K562 (cell line): ENCODE measurements around the gene TMEM86A.

ENCODE experiments used
- CXXC5 ChIP-seq: fragments of 250-450 bp; sonication (Bioruptor Pico); IDR thresholded peaks from 2 replicates; pipeline ENCODE4 v1.8.0; 2022; ENCODE audit warnings: inconsistent platforms, mild to moderate bottlenecking, moderate library complexity
- EP300 ChIP-seq: IDR thresholded peaks from 2 replicates; pipeline ENCODE4 v1.6.1; 2012; ENCODE audit warnings: low read length, improper control_type of control experiment
- FOXA1 ChIP-seq: fragments of 450-650 bp; IDR thresholded peaks from 2 replicates; pipeline ENCODE4 v1.6.1; 2016; ENCODE audit warnings: mild to moderate bottlenecking, borderline replicate concordance
- HDAC2 ChIP-seq: fragments of 450-650 bp; IDR thresholded peaks from 2 replicates; pipeline ENCODE4 v1.6.1; 2016; ENCODE audit warnings: mild to moderate bottlenecking
- NR2F6 ChIP-seq: fragments of 450-650 bp; formaldehyde crosslinking; IDR thresholded peaks from 2 replicates; pipeline ENCODE4 v1.4.0; 2020; ENCODE audit warnings: mild to moderate bottlenecking
- SIN3A ChIP-seq, 2 experiments: fragments of 150-350 bp in 1 of 2; IDR thresholded peaks; 2 replicates each; pipeline ENCODE4 v1.6.1; 2011 to 2016; ENCODE audit warnings: borderline replicate concordance in 2 of 2, low read depth in 2 of 2, low read length in 2 of 2, mild to moderate bottlenecking in 2 of 2, moderate library complexity in 2 of 2; ENCODE audit not compliant: control insufficient read depth in 1 of 2
- SIX5 ChIP-seq, 2 experiments: IDR thresholded peaks; 2 replicates each; pipeline ENCODE4 v1.6.1; 2011; ENCODE audit warnings: low read length in 2 of 2, borderline replicate concordance in 1 of 2, low read depth in 1 of 2, mild to moderate bottlenecking in 1 of 2, moderate library complexity in 1 of 2; ENCODE audit not compliant: insufficient read depth in 1 of 2
- ZNF408 ChIP-seq: fragments of 250-450 bp; sonication (Bioruptor Pico); IDR thresholded peaks from 2 replicates; pipeline ENCODE4 v1.4.0; 2020; ENCODE audit warnings: low read depth, mild to moderate bottlenecking, moderate library complexity
- TF ChIP-seq, protein P1 (sequence below): sonication (generic); formaldehyde crosslinking; IDR thresholded peaks from 2 replicates; pipeline ENCODE4 v1.8.1; 2023; ENCODE audit warnings: mild to moderate bottlenecking, missing genetic modification reagents
- TF ChIP-seq, protein P2 (sequence below): fragments of 250-450 bp; sonication (Bioruptor Pico); IDR thresholded peaks from 2 replicates; pipeline ENCODE4 v1.8.0; 2022; ENCODE audit warnings: moderate library complexity, mild to moderate bottlenecking, inconsistent platforms
- TF ChIP-seq, protein P3 (sequence below), 2 experiments: IDR thresholded peaks; 2 replicates each; pipeline ENCODE4 v1.6.1; 2012; ENCODE audit warnings: improper control_type of control experiment in 2 of 2, low read depth in 2 of 2, low read length in 2 of 2, borderline replicate concordance in 1 of 2
- TF ChIP-seq, protein P4 (sequence below): sonication (generic); formaldehyde crosslinking; IDR thresholded peaks from 2 replicates; pipeline ENCODE4 v1.8.0; 2023; ENCODE audit warnings: mild to moderate bottlenecking, missing genetic modification reagents
- TF ChIP-seq, protein P5 (sequence below), 2 experiments: IDR thresholded peaks; 2 replicates each; pipeline ENCODE4 v1.6.1; 2011; ENCODE audit warnings: borderline replicate concordance in 1 of 2, control low read depth in 1 of 2, low read depth in 1 of 2, low read length in 1 of 2, mild to moderate bottlenecking in 1 of 2, mixed read lengths in 1 of 2, moderate library complexity in 1 of 2; ENCODE audit not compliant: insufficient read depth in 1 of 2, insufficient read length in 1 of 2, poor library complexity in 1 of 2, severe bottlenecking in 1 of 2; ENCODE audit errors: extremely low read depth in 1 of 2

DNA sequence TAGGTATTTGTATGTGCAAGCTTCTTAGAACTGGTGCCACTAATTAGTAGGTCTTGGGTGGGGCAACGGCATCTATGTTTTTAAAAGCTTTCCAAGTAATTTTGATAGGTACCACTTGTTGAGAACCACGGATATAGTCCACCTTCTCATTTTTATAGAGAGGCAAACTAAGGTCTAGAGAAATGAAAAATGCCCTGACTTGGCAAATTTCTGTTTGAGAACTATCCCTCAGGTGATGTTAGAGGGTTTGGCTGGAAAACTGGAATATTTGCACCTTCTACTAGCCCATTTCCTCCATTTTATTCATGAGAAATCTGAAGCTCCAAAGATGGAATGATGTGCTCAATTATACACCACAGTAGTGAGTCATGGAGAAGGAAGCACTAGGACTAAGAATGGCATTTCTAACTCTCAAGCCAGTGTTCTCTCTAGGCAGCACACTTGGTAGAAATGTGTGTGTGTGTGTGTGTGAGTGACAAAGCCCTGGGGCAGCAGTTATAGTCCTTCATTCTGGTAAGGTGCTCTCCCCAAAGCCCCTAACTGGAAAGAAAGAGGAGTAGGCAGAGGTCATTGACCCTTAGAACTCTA is 1.8 kb upstream of the TMEM86A start:
- TF ChIP-seq CXXC5 (CRISPR knock-in tag) (no peak), FOXA1 (no peak), NR2F6 (CRISPR knock-in tag) (no peak), EP300 (no peak), SIX5 (IDR thresholded peaks at IDR 0.05; ENCODE audit: borderline replicate concordance in 1 of 2, insufficient read depth in 1 of 2, low read depth in 1 of 2, low read length in 2 of 2) (no peak), ZNF408 (CRISPR knock-in tag) (no peak), HDAC2 (no peak), SIN3A (IDR thresholded peaks at IDR 0.05; ENCODE audit: borderline replicate concordance in 2 of 2, control insufficient read depth in 1 of 2, low read depth in 2 of 2, low read length in 2 of 2) (no peak)
- TF ChIP-seq, protein P1, sequence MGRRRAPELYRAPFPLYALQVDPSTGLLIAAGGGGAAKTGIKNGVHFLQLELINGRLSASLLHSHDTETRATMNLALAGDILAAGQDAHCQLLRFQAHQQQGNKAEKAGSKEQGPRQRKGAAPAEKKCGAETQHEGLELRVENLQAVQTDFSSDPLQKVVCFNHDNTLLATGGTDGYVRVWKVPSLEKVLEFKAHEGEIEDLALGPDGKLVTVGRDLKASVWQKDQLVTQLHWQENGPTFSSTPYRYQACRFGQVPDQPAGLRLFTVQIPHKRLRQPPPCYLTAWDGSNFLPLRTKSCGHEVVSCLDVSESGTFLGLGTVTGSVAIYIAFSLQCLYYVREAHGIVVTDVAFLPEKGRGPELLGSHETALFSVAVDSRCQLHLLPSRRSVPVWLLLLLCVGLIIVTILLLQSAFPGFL (CRISPR knock-in tag), result no peak
- TF ChIP-seq, protein P2, sequence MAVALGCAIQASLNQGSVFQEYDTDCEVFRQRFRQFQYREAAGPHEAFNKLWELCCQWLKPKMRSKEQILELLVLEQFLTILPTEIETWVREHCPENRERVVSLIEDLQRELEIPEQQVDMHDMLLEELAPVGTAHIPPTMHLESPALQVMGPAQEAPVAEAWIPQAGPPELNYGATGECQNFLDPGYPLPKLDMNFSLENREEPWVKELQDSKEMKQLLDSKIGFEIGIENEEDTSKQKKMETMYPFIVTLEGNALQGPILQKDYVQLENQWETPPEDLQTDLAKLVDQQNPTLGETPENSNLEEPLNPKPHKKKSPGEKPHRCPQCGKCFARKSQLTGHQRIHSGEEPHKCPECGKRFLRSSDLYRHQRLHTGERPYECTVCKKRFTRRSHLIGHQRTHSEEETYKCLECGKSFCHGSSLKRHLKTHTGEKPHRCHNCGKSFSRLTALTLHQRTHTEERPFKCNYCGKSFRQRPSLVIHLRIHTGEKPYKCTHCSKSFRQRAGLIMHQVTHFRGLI (CRISPR knock-in tag), result no peak
- TF ChIP-seq, protein P3, sequence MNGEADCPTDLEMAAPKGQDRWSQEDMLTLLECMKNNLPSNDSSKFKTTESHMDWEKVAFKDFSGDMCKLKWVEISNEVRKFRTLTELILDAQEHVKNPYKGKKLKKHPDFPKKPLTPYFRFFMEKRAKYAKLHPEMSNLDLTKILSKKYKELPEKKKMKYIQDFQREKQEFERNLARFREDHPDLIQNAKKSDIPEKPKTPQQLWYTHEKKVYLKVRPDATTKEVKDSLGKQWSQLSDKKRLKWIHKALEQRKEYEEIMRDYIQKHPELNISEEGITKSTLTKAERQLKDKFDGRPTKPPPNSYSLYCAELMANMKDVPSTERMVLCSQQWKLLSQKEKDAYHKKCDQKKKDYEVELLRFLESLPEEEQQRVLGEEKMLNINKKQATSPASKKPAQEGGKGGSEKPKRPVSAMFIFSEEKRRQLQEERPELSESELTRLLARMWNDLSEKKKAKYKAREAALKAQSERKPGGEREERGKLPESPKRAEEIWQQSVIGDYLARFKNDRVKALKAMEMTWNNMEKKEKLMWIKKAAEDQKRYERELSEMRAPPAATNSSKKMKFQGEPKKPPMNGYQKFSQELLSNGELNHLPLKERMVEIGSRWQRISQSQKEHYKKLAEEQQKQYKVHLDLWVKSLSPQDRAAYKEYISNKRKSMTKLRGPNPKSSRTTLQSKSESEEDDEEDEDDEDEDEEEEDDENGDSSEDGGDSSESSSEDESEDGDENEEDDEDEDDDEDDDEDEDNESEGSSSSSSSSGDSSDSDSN (IDR thresholded peaks at IDR 0.05; ENCODE audit: borderline replicate concordance in 1 of 2, low read depth in 2 of 2, low read length in 2 of 2), result no peak
- TF ChIP-seq, protein P4, sequence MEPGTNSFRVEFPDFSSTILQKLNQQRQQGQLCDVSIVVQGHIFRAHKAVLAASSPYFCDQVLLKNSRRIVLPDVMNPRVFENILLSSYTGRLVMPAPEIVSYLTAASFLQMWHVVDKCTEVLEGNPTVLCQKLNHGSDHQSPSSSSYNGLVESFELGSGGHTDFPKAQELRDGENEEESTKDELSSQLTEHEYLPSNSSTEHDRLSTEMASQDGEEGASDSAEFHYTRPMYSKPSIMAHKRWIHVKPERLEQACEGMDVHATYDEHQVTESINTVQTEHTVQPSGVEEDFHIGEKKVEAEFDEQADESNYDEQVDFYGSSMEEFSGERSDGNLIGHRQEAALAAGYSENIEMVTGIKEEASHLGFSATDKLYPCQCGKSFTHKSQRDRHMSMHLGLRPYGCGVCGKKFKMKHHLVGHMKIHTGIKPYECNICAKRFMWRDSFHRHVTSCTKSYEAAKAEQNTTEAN (CRISPR knock-in tag), result no peak
- TF ChIP-seq, protein P5, sequence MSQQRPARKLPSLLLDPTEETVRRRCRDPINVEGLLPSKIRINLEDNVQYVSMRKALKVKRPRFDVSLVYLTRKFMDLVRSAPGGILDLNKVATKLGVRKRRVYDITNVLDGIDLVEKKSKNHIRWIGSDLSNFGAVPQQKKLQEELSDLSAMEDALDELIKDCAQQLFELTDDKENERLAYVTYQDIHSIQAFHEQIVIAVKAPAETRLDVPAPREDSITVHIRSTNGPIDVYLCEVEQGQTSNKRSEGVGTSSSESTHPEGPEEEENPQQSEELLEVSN (IDR thresholded peaks at IDR 0.05; ENCODE audit: borderline replicate concordance in 1 of 2, extremely low read depth in 1 of 2, insufficient read depth in 1 of 2, insufficient read length in 1 of 2, low read depth in 1 of 2, low read length in 1 of 2, poor library complexity in 1 of 2, severe bottlenecking in 1 of 2), result no peak
